ENCODE data around the gene TRAF2. TPM values are rescaled to one million over a fixed set of nuclear protein-coding genes. Genes with fewer than 3 reads are reported as not detected.

Gene TRAF2
- total RNA-seq, 1 donor from 2014 or later: 16.4 TPM

DNA sequence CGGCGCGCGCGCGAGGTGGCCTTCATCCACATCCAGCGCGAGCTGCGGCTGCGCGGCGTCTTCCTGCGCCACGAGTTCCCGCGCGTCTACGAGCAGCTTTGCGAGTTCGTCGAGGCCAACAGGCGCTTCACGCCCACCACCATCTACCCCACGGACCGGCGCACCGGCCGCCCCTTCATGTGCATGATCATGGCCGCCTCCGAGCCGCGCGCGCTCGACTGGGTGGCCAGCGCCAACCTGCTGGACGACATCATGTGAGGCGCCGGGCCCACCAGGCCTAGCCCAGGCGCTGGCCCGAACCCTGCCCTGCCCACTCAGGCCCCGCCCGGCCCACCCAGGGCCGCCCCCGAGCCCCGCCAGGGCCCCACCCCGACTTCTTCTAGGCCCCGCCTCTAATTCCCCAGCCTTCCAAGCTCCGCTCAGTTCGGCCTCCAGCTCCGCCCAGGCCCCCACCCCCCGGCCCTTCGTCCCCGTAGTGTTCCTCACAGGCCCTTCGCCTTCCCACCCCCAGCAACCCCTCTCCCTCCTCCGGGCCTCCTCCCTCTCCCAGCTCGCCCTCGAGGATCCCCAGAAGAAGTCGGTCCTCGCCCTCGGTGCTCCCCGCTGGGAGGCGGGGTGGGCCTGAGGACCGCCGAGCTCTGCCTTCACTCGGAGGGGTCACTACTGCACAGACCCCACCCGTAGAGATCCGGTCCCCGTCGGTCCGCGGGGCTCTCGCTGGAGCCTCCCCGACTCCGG, 39.1 kb upstream of the TRAF2 start:
- DNase-seq (ENCODE audit: low spot score): no peak

GRCh38 chr9:136847826-136848392, 38.4 kb upstream of the TRAF2 start:
- peak; percentile 85 for DNase-seq (ENCODE audit: low spot score)

DNA sequence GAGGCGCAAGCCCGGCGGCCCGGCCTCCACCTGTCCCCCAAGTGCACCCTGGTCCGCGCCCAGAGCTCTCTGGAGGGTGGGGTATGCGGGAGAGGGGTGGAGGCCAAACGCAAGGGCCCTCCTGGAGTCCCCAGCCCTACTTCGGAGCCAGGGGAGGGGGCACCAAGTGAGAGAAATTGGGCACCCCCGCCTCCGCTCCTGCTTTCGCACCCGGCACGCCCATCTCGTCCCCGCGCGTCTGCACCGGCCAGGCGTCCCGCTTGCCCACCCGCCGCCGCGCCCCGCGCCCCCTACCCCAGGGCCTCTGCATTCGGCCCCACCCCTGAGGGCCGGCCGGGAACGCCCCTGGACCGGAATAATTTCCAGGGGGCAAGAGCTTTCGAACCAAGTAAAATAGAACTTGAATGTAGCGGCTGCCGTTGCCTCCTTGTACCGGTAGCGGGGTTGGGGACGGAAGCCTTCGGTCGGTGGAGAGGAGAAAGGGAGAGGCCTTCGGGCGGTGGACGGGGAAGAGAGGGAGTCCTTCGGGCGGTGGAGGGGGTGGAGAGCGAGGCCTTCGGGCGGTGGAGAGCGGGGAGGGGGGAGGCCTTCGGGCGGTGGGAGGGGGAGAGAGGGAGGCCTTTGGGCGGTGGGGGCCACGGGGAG, 37.8 kb upstream of the TRAF2 start:
- DNase-seq (ENCODE audit: low spot score): no peak

DNA sequence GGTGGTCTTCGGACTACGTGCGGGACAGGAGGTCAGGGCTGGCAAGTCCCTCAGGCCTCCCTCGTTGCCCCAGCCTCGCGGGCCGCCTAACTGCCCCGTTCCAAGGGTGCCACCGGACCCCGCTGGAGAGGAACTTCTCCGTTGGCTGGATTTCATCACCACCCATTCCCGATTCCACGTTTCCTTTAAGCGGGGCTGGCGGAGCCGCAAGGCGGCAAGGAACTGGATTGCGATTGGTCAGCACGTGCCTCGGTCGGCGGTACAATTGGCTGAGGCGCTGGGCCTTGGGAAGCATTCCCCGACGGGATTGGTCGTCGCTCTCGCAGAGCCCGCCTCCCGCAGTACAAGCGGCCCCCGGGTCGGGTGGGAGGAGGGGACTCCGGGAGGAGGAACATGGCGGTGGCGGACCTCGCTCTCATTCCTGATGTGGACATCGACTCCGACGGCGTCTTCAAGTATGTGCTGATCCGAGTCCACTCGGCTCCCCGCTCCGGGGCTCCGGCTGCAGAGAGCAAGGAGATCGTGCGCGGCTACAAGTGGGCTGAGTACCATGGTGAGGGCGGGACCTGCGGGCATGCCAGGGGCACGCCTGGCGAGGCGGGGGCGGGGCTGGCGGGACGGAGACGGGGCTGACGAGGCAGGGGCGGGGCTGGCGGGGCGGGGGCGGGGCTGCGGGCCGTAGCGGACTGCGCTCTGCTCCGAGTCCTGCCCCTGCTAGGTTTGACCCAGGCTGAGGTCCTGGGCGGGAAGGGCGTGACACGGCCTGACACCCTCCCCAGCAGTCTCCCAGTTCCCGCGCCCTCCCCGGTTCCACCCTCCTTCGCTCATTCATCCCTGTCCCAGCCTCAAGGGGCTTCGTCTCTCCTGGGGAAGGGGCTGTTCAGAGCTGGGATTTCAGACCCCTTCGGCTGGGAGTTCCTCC, 37.0 kb upstream of the TRAF2 start, which contains the start of gene PHPT1:
Gene PHPT1, plus strand, starts transcription at position 372 of the 922 bp plus-strand sequence. Its CDS starts 22 bp downstream, at position 394.
- peak; percentile 99 for DNase-seq (ENCODE audit: low spot score)

DNA sequence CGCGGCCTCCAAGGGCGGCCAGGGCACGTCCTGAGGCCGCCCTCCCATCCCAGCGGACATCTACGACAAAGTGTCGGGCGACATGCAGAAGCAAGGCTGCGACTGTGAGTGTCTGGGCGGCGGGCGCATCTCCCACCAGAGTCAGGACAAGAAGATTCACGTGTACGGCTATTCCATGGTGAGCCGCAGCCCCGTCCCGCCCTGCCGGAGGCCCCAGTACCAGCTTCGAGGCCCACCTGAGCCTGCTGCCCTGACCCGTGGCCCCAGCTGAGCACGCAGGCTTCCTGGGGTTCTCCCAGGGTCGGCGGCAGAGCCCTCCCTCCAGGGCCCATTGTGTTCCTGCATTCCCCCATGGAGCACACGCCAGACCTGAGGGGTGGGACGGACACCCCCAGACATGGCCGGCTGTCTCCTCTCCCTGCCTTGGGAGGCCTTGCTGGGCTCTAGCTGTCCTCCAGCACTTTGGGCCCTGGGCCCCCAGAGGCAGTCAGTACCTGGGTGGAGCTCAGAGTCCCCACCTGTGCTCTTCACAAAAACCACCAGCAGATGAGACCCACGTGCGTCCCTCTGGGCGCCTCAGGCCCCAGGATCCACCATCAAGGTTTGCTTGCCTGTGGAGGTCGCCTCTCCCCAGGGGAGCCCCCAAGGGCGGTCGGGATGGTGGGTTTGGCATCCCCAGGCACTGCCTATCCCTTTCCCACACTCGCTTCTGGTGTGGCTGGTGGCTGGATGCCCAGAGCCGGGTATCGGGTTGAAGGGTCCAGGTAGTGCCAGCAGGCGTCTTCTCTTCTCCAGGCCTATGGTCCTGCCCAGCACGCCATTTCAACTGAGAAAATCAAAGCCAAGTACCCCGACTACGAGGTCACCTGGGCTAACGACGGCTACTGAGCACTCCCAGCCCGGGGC, 36.1 kb upstream of the TRAF2 start:
- no peak for DNase-seq (ENCODE audit: low spot score)

GRCh38 chr9:136850866-136851775, 35.2 kb upstream of the TRAF2 start:
- DNase-seq (ENCODE audit: low spot score): no peak

DNA sequence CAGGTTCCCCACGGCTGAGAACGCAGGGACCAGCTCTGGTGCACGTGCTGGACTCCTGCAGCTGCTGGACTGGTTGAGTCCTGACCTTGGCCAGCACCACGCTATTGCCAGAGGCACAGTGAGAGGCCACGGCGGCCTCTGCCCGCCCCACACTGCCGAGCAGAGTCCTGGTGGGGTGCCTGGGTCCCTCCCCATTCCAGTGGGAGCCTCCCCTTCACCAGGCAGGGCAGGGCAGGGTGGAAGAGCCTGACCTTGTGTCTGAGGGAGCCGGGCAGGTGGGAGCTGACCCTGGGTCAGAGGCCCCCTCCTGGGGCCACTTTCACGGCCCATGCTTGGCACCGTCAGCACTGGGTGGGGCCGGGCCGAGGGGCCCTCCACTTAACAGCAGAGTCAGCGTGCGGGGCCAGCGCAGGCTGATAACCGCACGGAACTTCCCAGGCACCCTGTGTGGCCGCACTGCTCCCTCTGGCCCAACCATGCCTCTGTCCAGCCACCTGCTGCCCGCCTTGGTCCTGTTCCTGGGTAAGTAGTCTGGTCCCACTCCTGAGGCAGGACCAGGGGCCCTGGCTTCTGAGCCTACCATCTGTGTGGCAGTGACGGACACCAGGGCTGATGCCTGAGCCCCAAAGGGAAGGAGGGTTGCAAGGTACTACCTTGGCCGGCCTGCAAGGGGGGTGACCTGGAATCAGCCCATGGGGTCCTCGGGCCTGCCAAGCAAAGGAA, 34.2 kb upstream of the TRAF2 start, which contains the start of gene MAMDC4:
Gene MAMDC4, plus strand, starts transcription at position 406 of the 723 bp plus-strand sequence. Its CDS starts 71 bp downstream, at position 477.
- DNase-seq (ENCODE audit: low spot score): no peak

DNA sequence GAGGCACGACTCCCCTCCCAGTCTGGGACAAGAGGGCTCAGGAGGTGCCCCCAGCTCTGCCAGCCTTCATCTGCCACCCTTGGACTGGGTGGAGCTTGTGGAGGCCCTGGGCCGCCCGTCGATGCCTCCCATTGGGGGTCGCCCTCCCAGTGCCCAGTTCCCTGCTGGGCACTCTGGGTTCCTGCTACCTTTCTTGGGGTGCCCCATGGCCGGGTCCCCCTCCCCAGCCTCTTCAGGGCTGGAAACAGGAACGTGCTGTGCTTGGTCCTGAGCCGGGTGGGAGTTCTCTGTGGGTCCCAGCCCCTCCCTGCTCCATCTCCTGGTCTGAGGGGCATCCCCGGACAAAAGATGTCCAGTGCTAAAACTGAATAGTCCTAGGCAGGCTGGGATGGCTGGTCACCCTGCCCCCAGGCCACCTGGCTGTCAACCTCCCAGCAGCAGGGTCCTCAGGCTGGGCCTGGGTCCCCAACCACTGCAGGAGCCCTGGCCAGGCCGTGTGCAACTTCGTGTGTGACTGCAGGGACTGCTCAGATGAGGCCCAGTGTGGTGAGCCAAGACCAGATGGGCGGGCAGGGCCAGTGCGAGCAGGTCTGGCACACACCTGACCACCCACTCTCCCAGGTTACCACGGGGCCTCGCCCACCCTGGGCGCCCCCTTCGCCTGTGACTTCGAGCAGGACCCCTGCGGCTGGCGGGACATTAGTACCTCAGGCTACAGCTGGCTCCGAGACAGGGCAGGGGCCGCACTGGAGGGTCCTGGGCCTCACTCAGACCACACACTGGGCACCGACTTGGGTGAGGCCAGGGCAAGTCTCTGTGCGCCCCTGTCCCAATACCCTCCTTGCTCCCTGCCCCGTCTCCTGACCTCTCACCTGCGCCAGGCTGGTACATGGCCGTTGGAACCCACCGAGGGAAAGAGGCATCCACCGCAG, 33.4 kb upstream of the TRAF2 start:
- DNase-seq (ENCODE audit: low spot score): no peak

- DNase-seq (ENCODE audit: low spot score): no peak
Observed at GRCh38 chr9:136853596-136854112, 32.7 kb upstream of the TRAF2 start.

DNA sequence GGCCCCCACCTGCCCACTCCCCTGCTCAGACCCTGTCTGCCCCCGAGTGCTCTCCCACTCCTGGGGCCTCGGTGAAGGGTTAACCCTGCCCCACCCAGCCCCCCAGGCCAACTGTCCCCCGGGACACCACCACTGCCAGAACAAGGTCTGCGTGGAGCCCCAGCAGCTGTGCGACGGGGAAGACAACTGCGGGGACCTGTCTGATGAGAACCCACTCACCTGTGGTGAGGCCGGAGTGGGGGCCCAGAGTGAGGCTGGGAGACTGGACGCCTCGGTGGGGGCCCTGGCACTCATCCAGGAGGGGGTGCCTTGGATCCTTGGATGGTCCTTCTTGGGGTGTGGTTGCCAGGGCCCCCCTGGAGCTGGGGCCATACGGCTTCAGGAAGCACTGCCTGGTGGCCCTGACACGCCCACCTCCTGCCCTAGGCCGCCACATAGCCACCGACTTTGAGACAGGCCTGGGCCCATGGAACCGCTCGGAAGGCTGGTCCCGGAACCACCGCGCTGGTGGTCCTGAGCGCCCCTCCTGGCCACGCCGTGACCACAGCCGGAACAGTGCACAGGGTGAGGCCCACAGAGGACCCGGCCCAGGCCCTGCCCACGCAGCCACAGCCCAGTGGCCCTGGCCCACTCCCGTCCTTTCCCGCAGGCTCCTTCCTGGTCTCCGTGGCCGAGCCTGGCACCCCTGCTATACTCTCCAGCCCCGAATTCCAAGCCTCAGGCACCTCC, 32.0 kb upstream of the TRAF2 start:
- DNase-seq (ENCODE audit: low spot score): no peak

GRCh38 chr9:136854842-136855460, 31.4 kb upstream of the TRAF2 start:
- no peak for DNase-seq (ENCODE audit: low spot score)

DNA sequence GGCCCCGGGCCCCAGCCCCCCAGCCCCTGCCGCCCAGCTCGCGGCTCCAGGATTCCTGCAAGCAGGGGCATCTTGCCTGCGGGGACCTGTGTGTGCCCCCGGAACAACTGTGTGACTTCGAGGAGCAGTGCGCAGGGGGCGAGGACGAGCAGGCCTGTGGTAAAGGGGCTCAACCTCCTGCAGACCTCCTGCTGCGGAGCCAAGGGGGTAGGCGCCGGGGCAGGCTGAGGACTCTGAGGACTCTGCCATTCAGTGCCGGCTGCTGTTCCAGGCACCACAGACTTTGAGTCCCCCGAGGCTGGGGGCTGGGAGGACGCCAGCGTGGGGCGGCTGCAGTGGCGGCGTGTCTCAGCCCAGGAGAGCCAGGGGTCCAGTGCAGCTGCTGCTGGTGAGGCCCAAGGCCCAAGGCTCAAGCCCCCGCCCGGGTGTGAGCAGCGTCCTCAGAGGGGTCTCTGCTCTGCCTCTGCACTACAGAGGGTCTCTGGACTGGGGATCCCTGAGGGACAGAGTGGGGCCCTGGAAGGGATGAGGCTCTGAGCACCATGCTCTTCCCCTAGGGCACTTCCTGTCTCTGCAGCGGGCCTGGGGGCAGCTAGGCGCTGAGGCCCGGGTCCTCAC, 30.7 kb upstream of the TRAF2 start:
- DNase-seq (ENCODE audit: low spot score): no peak

DNA sequence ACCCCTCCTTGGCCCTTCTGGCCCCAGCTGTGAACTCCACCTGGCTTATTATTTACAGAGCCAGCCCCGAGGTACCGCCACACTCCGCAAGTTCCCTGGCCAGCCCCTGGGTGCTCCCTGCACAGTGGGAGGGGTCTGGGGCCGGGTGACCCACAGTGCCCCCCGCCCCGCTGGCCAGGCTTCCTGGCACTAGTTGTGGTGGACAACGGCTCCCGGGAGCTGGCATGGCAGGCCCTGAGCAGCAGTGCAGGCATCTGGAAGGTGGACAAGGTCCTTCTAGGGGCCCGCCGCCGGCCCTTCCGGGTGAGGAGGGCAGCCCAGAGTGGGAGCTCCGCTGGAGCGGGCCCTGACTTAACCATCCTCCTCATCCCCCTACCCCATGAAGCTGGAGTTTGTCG, 30.2 kb upstream of the TRAF2 start:
- DNase-seq (ENCODE audit: low spot score): no peak

DNA sequence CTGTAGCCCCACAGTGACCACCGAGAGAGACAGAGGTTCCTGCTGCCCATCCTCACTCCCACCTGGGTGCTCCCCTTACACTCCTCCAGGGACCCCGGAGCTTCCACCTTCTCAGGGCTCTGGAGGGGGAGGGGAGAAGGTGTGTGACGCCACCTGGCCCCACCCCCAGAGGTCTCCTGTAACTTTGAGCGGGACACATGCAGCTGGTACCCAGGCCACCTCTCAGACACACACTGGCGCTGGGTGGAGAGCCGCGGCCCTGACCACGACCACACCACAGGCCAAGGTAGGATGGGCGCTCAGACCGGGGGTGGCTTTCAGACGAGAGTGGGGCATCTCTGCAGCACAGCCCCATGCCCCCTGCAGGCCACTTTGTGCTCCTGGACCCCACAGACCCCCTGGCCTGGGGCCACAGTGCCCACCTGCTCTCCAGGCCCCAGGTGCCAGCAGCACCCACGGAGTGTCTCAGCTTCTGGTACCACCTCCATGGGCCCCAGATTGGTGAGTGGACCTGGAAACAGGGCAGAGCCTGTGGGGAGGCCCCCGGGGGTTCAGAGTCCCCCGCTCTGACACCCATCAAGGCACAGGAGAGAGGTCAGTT, 29.7 kb upstream of the TRAF2 start:
- DNase-seq (ENCODE audit: low spot score): no peak

DNA sequence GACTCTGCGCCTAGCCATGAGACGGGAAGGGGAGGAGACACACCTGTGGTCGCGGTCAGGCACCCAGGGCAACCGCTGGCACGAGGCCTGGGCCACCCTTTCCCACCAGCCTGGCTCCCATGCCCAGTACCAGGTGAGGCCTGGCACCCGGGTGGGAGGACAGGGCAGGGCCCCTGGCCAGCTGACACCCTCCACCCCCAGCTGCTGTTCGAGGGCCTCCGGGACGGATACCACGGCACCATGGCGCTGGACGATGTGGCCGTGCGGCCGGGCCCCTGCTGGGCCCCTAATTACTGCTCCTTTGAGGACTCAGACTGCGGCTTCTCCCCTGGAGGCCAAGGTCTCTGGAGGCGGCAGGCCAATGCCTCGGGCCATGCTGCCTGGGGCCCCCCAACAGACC, 29.1 kb upstream of the TRAF2 start:
- DNase-seq (ENCODE audit: low spot score): no peak

Measured in ureter (tissue), 1 donor.